Measurements from ENCODE around the gene CMTM8. TPM values are rescaled to one million over a fixed set of nuclear protein-coding genes. Genes with fewer than 3 reads are reported as not detected.

Gene CMTM8
- total and polyA plus RNA-seq, 12 donors = 2.1 to 8.4 (median 3.5) TPM

- Histone ChIP-seq H3K36me3 (no peaks in the 10 kb centered on the region), H3K9me3 (peaks cover 0 to 17% (median 10%) of the 10 kb centered on the region in 11 donors), H3K4me3 (peak overlapping the region; percentile 47 to 80 (median 68)), H3K27ac (peak overlapping the region; percentile 77 to 96 (median 87)), H3K27me3 (peaks cover 0 to 30% (median 0%) of the 10 kb centered on the region in 7 donors), H3K4me1 (peaks cover 0 to 28% (median 12%) of the 10 kb centered on the region in 9 donors)
- WGBS, 2 donors = 7 to 9% methylated on average over 49 of the region's 49 CpGs
- DNase-seq (peak; percentile 63 to 68), ATAC-seq (peak; percentile 78 to 90 (median 87))
- intact Hi-C loops (cut with DNase I) = loop anchor here in 5 of 10 donors (1.0 to 5.0 kb wide), 6 partner anchors 35 to 61 kb away; no protein-coding TSS in a partner anchor
- TF ChIP-seq CTCF (IDR thresholded peaks at IDR 0.05) = no peak
Measured at GRCh38 chr3:32237670-32238452, 619 bp upstream of the CMTM8 start.

- Histone ChIP-seq H3K27ac (peak overlapping the region in 9 of 10 donors; percentile 77 to 96 (median 89)), H3K27me3 (peaks cover 0 to 30% (median 0%) of the 10 kb centered on the region in 7 donors), H3K4me1 (peaks cover 0 to 28% (median 12%) of the 10 kb centered on the region in 9 donors), H3K9me3 (peaks cover 0 to 17% (median 10%) of the 10 kb centered on the region in 11 donors), H3K36me3 (no peaks in the 10 kb centered on the region), H3K4me3 (peak overlapping the region; percentile 47 to 80 (median 68))
- 42% methylated on average over 12 of the region's 12 CpGs for WGBS, 2 donors
- TF ChIP-seq CTCF (IDR thresholded peaks at IDR 0.05) = no peak
- intact Hi-C loops (cut with DNase I) = loop anchor here in 6 of 10 donors (2.0 to 10.0 kb wide), 6 partner anchors 37 to 62 kb away; no protein-coding TSS in a partner anchor
- ATAC-seq (peak in 5 of 8 donors; percentile 2 to 36 (median 22)), DNase-seq (peak in 1 of 2 donors; percentile 15)
Measured at GRCh38 chr3:32239307-32240158, 1.1 kb downstream of the CMTM8 start.

- Histone ChIP-seq H3K4me3 (peak overlapping the region in 8 of 10 donors; percentile 47 to 80 (median 69)), H3K27me3 (peaks cover 0 to 30% (median 0%) of the 10 kb centered on the region in 7 donors), H3K36me3 (no peaks in the 10 kb centered on the region), H3K4me1 (peaks cover 0 to 28% (median 16%) of the 10 kb centered on the region in 9 donors), H3K27ac (peak overlapping the region in 2 of 10 donors; percentile 83 to 89), H3K9me3 (peaks cover 0 to 17% (median 10%) of the 10 kb centered on the region in 11 donors)
- TF ChIP-seq CTCF (IDR thresholded peaks at IDR 0.05) = peak in 8 of 9 donors; percentile 13 to 61 (median 42)
- 70 to 75% methylated on average over 6 of the region's 6 CpGs for WGBS, 2 donors
- ATAC-seq (peak in 3 of 8 donors; percentile 29 to 46 (median 36)), DNase-seq (peak in 1 of 2 donors; percentile 33)
- intact Hi-C loops (cut with DNase I) = loop anchor here in 3 of 10 donors (5.0 to 10.0 kb wide), 3 partner anchors 42 to 63 kb away; no protein-coding TSS in a partner anchor
Measured at GRCh38 chr3:32240159-32240545, 1.7 kb downstream of the CMTM8 start.

All from heart right ventricle (tissue), 16 donors.